Measurements from ENCODE around the gene PSMB5.

PSMB5 gene

GRCh38 chr14:23049011-23049410 is 14.3 kb upstream of the PSMB5 start:
- TF ChIP-seq CTCF (IDR thresholded peaks at IDR 0.05; ENCODE audit: insufficient read depth, low read depth, low read length, missing control alignments) = no peak
- H3K4me3 ChIP-seq (ENCODE audit: low read depth, low read length) = no peak overlapping the region
- DNase-seq (ENCODE audit: low read depth) = no peak

- DNase-seq (ENCODE audit: low read depth) = no peak
- no peak overlapping the region for H3K4me3 ChIP-seq (ENCODE audit: low read depth, low read length)
- no peak for TF ChIP-seq CTCF (IDR thresholded peaks at IDR 0.05; ENCODE audit: insufficient read depth, low read depth, low read length, missing control alignments)
These were observed 13.3 kb upstream of the PSMB5 start for GRCh38 chr14:23047751-23048693.

GRCh38 chr14:23047034-23047634 is 12.4 kb upstream of the PSMB5 start:
- DNase-seq (ENCODE audit: low read depth) = no peak
- H3K4me3 ChIP-seq (ENCODE audit: low read depth, low read length) = no peak overlapping the region
- no peak for TF ChIP-seq CTCF (IDR thresholded peaks at IDR 0.05; ENCODE audit: insufficient read depth, low read depth, low read length, missing control alignments)

- TF ChIP-seq CTCF (IDR thresholded peaks at IDR 0.05; ENCODE audit: insufficient read depth, low read depth, low read length, missing control alignments) = no peak
- no peak for DNase-seq (ENCODE audit: low read depth)
- no peak overlapping the region for H3K4me3 ChIP-seq (ENCODE audit: low read depth, low read length)
These were observed 11.0 kb upstream of the PSMB5 start for GRCh38 chr14:23045419-23046357.

- DNase-seq (ENCODE audit: low read depth) = no peak
- no peak overlapping the region for H3K4me3 ChIP-seq (ENCODE audit: low read depth, low read length)
- TF ChIP-seq CTCF (IDR thresholded peaks at IDR 0.05; ENCODE audit: insufficient read depth, low read depth, low read length, missing control alignments) = no peak
These were observed 10.1 kb upstream of the PSMB5 start for GRCh38 chr14:23044840-23045239.

- no peak for DNase-seq (ENCODE audit: low read depth)
- TF ChIP-seq CTCF (IDR thresholded peaks at IDR 0.05; ENCODE audit: insufficient read depth, low read depth, low read length, missing control alignments) = no peak
These were observed 9.1 kb upstream of the PSMB5 start for GRCh38 chr14:23043754-23044153.

More at GRCh38 chr14:23043754-23044153, 9.1 kb upstream of the PSMB5 start:
- H3K4me3 ChIP-seq (ENCODE audit: low read depth, low read length) = no peak overlapping the region
